Neural cell (in vitro differentiated cells): ENCODE data around the gene ADGRG6. TPM values are rescaled to one million over a fixed set of nuclear protein-coding genes. Genes with fewer than 3 reads are reported as not detected.

ENCODE experiments used
- H2AFZ ChIP-seq: fragments of 200-600, 300-800 bp; sonication (generic), shearing (Covaris generic); 2 replicates; pipeline ENCODE4 v1.6.0; 2014; ENCODE audit warnings: low read depth, mild to moderate bottlenecking, antibody characterized with exemption, low read length, moderate library complexity
- H3F3A ChIP-seq: fragments of 200-600 bp; shearing (Covaris generic); 2 replicates; pipeline ENCODE4 v1.6.1; 2016; ENCODE audit warnings: mild to moderate bottlenecking, moderate library complexity, mixed read lengths, antibody characterized with exemption, low read length; ENCODE audit not compliant: insufficient read depth, poor library complexity, severe bottlenecking
- H3K27ac ChIP-seq: fragments of 200-600, 300-800 bp; sonication (generic), shearing (Covaris generic); 2 replicates; pipeline ENCODE4 v1.5.1; 2014; ENCODE audit warnings: mild to moderate bottlenecking, low read length, moderate library complexity
- H3K27me3 ChIP-seq: fragments of 300-800, 200-600 bp; sonication (generic), shearing (Covaris generic); 2 replicates; pipeline ENCODE4 v1.6.0; 2014; ENCODE audit warnings: mild to moderate bottlenecking, low read depth, low read length, moderate library complexity; ENCODE audit not compliant: insufficient read depth
- H3K36me3 ChIP-seq: fragments of 300-800, 200-600 bp; sonication (generic), shearing (Covaris generic); 2 replicates; pipeline ENCODE4 v1.5.1; 2014; ENCODE audit warnings: mild to moderate bottlenecking, antibody characterized with exemption, low read length, moderate library complexity; ENCODE audit not compliant: insufficient read depth
- H3K4me2 ChIP-seq: fragments of 300-800, 200-600 bp; sonication (generic), shearing (Covaris generic); 2 replicates; pipeline ENCODE4 v1.6.0; 2014; ENCODE audit warnings: mild to moderate bottlenecking, low read length
- H3K4me3 ChIP-seq: fragments of 300-800, 200-600 bp; sonication (generic), shearing (Covaris generic); 2 replicates; pipeline ENCODE4 v1.5.1; 2014; ENCODE audit warnings: mild to moderate bottlenecking, low read length, moderate library complexity
- H3K79me2 ChIP-seq: fragments of 200-600 bp; shearing (Covaris generic); replicated peaks from 2 replicates; pipeline ENCODE4 v1.6.0; 2014; ENCODE audit warnings: mild to moderate bottlenecking, low read length, moderate library complexity; ENCODE audit not compliant: insufficient read depth
- H3K9ac ChIP-seq: fragments of 300-800, 200-600 bp; sonication (generic), shearing (Covaris generic); 2 replicates; pipeline ENCODE4 v1.6.1; 2016; ENCODE audit warnings: mild to moderate bottlenecking, low read length, mixed read lengths
- H3K9me2 ChIP-seq: fragments of 200-600 bp; shearing (Covaris generic); 2 replicates; pipeline ENCODE4 v1.6.1; 2016; ENCODE audit warnings: mild to moderate bottlenecking, low read length, mixed read lengths; ENCODE audit not compliant: insufficient read depth
- H3K9me3 ChIP-seq: fragments of 200-600, 300-800 bp; sonication (generic), shearing (Covaris generic); 2 replicates; pipeline ENCODE4 v1.6.1; 2016; ENCODE audit warnings: mild to moderate bottlenecking, mixed run types, low read length, moderate library complexity, mixed read lengths
- H4K20me1 ChIP-seq: fragments of 200-600 bp; shearing (Covaris generic); 2 replicates; pipeline ENCODE4 v1.6.1; 2016; ENCODE audit warnings: mild to moderate bottlenecking, mixed run types; ENCODE audit not compliant: insufficient read depth
- EP300 ChIP-seq: fragments of 450-650 bp; conservative IDR thresholded peaks from 2 replicates; pipeline ENCODE4 v1.6.1; 2014; ENCODE audit warnings: antibody characterized with exemption, mild to moderate bottlenecking, moderate library complexity; ENCODE audit not compliant: poor library complexity, severe bottlenecking
- EZH2 ChIP-seq: fragments of 200-600, 300-800 bp; shearing (Covaris generic), sonication (generic); IDR thresholded peaks from 2 replicates; pipeline ENCODE4 v1.6.1; 2014; ENCODE audit warnings: antibody characterized with exemption, low read length, borderline replicate concordance, mild to moderate bottlenecking; ENCODE audit not compliant: insufficient read depth, poor library complexity, severe bottlenecking
- MXI1 ChIP-seq: fragments of 450-650 bp; conservative IDR thresholded peaks from 2 replicates; pipeline ENCODE4 v1.6.1; 2014; ENCODE audit warnings: antibody characterized with exemption, mild to moderate bottlenecking; ENCODE audit not compliant: poor library complexity, severe bottlenecking
- POLR2AphosphoS5 ChIP-seq: IDR thresholded peaks from 2 replicates; pipeline ENCODE4 v1.6.1; 2012
- RAD21 ChIP-seq: fragments of 450-650 bp; conservative IDR thresholded peaks from 2 replicates; pipeline ENCODE4 v1.6.1; 2014; ENCODE audit warnings: antibody characterized with exemption, mild to moderate bottlenecking, moderate library complexity
- REST ChIP-seq: IDR thresholded peaks from 2 replicates; pipeline ENCODE4 v1.6.1; 2012; ENCODE audit warnings: borderline replicate concordance
- SMC3 ChIP-seq: fragments of 450-650 bp; conservative IDR thresholded peaks from 2 replicates; pipeline ENCODE4 v1.6.1; 2014; ENCODE audit warnings: antibody characterized with exemption, mild to moderate bottlenecking, moderate library complexity; ENCODE audit not compliant: poor library complexity
- TAF1 ChIP-seq: IDR thresholded peaks from 2 replicates; pipeline ENCODE4 v1.6.1; 2012; ENCODE audit warnings: low read depth
- polyA plus RNA-seq: library from polyadenylated mRNA; depleted of rRNA; stranded (reverse); fragments of >200 nt; gene quantifications from 2 replicates; pipeline ENCODE4 v1.2.3, GENCODE V29; 2014
- TF ChIP-seq, protein P1 (sequence below): fragments of 450-650 bp; IDR thresholded peaks from 2 replicates; pipeline ENCODE4 v1.5.1; 2014; ENCODE audit warnings: antibody characterized with exemption, mild to moderate bottlenecking, moderate library complexity; ENCODE audit not compliant: poor library complexity, severe bottlenecking

Gene ADGRG6
- polyA plus RNA-seq, 1 donor from 2014 or later, result 0.37 TPM

- H3K79me2 ChIP-seq, result no peaks in the 10 kb centered on the region
- H2AFZ ChIP-seq, result no peak overlapping the region
- no peak overlapping the region for H3K9ac ChIP-seq
- no peak overlapping the region for H3K4me3 ChIP-seq
- no peaks in the 10 kb centered on the region for H3K9me3 ChIP-seq
- H3F3A ChIP-seq, result no peaks in the 10 kb centered on the region
- H3K36me3 ChIP-seq, result no peaks in the 10 kb centered on the region
- H4K20me1 ChIP-seq, result no peaks in the 10 kb centered on the region
- TF ChIP-seq EP300 (no peak), RAD21 (no peak), MXI1 (no peak), REST (no peak), TAF1 (no peak), SMC3 (no peak), POLR2AphosphoS5 (no peak), EZH2 (no peak)
- TF ChIP-seq, protein P1, sequence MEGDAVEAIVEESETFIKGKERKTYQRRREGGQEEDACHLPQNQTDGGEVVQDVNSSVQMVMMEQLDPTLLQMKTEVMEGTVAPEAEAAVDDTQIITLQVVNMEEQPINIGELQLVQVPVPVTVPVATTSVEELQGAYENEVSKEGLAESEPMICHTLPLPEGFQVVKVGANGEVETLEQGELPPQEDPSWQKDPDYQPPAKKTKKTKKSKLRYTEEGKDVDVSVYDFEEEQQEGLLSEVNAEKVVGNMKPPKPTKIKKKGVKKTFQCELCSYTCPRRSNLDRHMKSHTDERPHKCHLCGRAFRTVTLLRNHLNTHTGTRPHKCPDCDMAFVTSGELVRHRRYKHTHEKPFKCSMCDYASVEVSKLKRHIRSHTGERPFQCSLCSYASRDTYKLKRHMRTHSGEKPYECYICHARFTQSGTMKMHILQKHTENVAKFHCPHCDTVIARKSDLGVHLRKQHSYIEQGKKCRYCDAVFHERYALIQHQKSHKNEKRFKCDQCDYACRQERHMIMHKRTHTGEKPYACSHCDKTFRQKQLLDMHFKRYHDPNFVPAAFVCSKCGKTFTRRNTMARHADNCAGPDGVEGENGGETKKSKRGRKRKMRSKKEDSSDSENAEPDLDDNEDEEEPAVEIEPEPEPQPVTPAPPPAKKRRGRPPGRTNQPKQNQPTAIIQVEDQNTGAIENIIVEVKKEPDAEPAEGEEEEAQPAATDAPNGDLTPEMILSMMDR, result no peak
- H3K9me2 ChIP-seq, result no peaks in the 10 kb centered on the region
- no peaks in the 10 kb centered on the region for H3K27me3 ChIP-seq
- H3K27ac ChIP-seq, result no peak overlapping the region
- no peak overlapping the region for H3K4me2 ChIP-seq
These were observed 82.9 kb downstream of the ADGRG6 start for GRCh38 chr6:142384519-142385254.

DNA sequence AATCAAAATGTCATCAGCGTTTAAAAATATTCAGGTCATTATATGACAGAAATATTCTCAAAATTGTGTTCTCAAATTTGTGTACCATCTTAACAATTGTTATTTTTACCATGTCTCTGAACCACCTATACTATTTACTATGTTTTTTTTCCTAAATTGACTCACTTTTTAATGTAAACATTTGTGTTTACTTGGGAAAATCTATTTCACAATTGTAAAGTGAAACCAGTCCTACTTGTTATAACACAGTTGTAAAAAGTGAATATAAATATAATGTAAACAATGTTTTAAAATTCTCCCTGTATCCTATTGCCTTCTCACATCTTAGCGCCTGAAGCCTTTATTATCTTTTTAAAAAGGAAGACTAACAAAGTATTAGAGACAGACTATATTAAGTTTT, 83.5 kb downstream of the ADGRG6 start:
- Histone ChIP-seq H3K27me3 (no peaks in the 10 kb centered on the region), H3F3A (no peaks in the 10 kb centered on the region), H3K79me2 (no peaks in the 10 kb centered on the region), H3K36me3 (no peaks in the 10 kb centered on the region), H3K9me2 (no peaks in the 10 kb centered on the region), H4K20me1 (no peaks in the 10 kb centered on the region), H3K9ac (no peak overlapping the region), H3K4me3 (no peak overlapping the region), H3K27ac (no peak overlapping the region), H3K9me3 (no peaks in the 10 kb centered on the region), H3K4me2 (no peak overlapping the region), H2AFZ (no peak overlapping the region)
- TF ChIP-seq SMC3, result no peak
- TF ChIP-seq MXI1, result no peak
- no peak for TF ChIP-seq RAD21
